Sigmoid colon (tissue), 4 donors: ENCODE data around the gene TENT4A.

Source experiments
- EP300 ChIP-seq, 4 donors: sonication (generic); formaldehyde crosslinking; IDR thresholded peaks; one replicate each; pipeline ENCODE4 v1.6.1; 2017; ENCODE audit warnings: antibody characterized with exemption in 4 of 4
- POLR2A ChIP-seq, 2 donors: fragments of 450-650 bp; IDR thresholded peaks; one replicate each; pipeline ENCODE4 v1.6.1; 2016; ENCODE audit warnings: antibody characterized with exemption in 2 of 2, mild to moderate bottlenecking in 2 of 2, moderate library complexity in 2 of 2
- POLR2AphosphoS5 ChIP-seq, 4 donors: sonication (generic); formaldehyde crosslinking; IDR thresholded peaks; one replicate each; pipeline ENCODE4 v1.6.1; 2017; ENCODE audit warnings: antibody characterized with exemption in 4 of 4
- TF ChIP-seq, protein P1 (sequence below), 4 experiments: fragments of 450-650 bp in 3 of 4; fragments of 200-600 bp in 1 of 4; IDR thresholded peaks; one replicate each; pipeline ENCODE4 v1.5.1; 2016 to 2019; ENCODE audit warnings: antibody characterized with exemption in 4 of 4, mild to moderate bottlenecking in 3 of 4, moderate library complexity in 2 of 4

DNA sequence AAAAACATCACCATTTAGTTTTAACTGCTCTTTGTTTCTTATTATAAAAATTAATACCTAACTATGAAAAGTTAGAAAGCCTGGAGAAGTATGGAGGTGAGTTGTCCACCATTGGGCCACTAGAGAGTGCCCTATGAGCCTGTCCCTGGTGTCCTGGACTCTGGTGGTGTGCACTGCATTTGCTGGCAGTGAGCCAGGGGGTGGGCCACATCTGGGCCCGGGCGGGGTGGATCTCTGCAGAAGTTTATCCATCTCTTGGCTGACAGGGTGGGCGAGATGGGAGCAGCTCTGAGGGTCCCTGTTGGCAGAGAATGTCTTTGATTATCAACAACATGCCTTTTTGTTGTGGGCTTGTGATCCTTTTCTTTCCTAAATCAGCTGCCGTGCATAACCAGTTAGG is 8.2 kb downstream of the TENT4A start:
- TF ChIP-seq POLR2A (IDR thresholded peaks at IDR 0.05): no peak
- TF ChIP-seq, protein P1, sequence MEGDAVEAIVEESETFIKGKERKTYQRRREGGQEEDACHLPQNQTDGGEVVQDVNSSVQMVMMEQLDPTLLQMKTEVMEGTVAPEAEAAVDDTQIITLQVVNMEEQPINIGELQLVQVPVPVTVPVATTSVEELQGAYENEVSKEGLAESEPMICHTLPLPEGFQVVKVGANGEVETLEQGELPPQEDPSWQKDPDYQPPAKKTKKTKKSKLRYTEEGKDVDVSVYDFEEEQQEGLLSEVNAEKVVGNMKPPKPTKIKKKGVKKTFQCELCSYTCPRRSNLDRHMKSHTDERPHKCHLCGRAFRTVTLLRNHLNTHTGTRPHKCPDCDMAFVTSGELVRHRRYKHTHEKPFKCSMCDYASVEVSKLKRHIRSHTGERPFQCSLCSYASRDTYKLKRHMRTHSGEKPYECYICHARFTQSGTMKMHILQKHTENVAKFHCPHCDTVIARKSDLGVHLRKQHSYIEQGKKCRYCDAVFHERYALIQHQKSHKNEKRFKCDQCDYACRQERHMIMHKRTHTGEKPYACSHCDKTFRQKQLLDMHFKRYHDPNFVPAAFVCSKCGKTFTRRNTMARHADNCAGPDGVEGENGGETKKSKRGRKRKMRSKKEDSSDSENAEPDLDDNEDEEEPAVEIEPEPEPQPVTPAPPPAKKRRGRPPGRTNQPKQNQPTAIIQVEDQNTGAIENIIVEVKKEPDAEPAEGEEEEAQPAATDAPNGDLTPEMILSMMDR (IDR thresholded peaks at IDR 0.05): no peak
- no peak for TF ChIP-seq POLR2AphosphoS5 (IDR thresholded peaks at IDR 0.05)
- no peak for TF ChIP-seq EP300 (IDR thresholded peaks at IDR 0.05)
